HepG2 (cell line): ENCODE results near the gene LRRC73. TPM values are rescaled to one million over a fixed set of nuclear protein-coding genes. Genes with fewer than 3 reads are reported as not detected.

Experiments used
- CEBPG ChIP-seq: IDR thresholded peaks from 2 replicates; pipeline ENCODE4 v1.6.1; 2016
- EEA1 ChIP-seq: sonication (generic); formaldehyde crosslinking; IDR thresholded peaks from 2 replicates; pipeline ENCODE4 v1.5.1; 2020; ENCODE audit warnings: mild to moderate bottlenecking, missing genetic modification reagents, borderline replicate concordance
- FOXJ3 ChIP-seq: sonication (generic); formaldehyde crosslinking; IDR thresholded peaks from 2 replicates; pipeline ENCODE4 v1.4.0; 2020; ENCODE audit warnings: missing genetic modification reagents, mild to moderate bottlenecking, borderline replicate concordance
- JUNB ChIP-seq: sonication (generic); formaldehyde crosslinking; IDR thresholded peaks from 2 replicates; pipeline ENCODE4 v1.8.0; 2022; ENCODE audit warnings: missing genetic modification reagents, mild to moderate bottlenecking, borderline replicate concordance
- JUND ChIP-seq: sonication (generic); formaldehyde crosslinking; IDR thresholded peaks from 2 replicates; pipeline ENCODE4 v1.8.0; 2022; ENCODE audit warnings: mild to moderate bottlenecking, missing genetic modification reagents
- POLR2A ChIP-seq, 2 experiments: IDR thresholded peaks; 2 replicates each; pipeline ENCODE4 v1.6.1; 2011; ENCODE audit warnings: low read depth in 2 of 2, low read length in 2 of 2, mild to moderate bottlenecking in 1 of 2, moderate library complexity in 1 of 2; ENCODE audit not compliant: insufficient read depth in 1 of 2
- POLR2G ChIP-seq: fragments of 200-400 bp; formaldehyde crosslinking; IDR thresholded peaks from 2 replicates; pipeline ENCODE4 v1.6.1; 2018; ENCODE audit warnings: mild to moderate bottlenecking, low read depth, low read length, moderate library complexity
- SRSF1 ChIP-seq: fragments of 200-400 bp; formaldehyde crosslinking; optimal IDR thresholded peaks from 2 replicates; pipeline ENCODE3; 2017; ENCODE audit warnings: mild to moderate bottlenecking, low read depth, low read length, moderate library complexity
- SRY ChIP-seq: sonication (generic); formaldehyde crosslinking; IDR thresholded peaks from 2 replicates; pipeline ENCODE4 v1.8.0; 2022; ENCODE audit warnings: mild to moderate bottlenecking, missing genetic modification reagents
- STAT5B ChIP-seq: sonication (generic); formaldehyde crosslinking; IDR thresholded peaks from 2 replicates; pipeline ENCODE4 v1.4.0; 2020; ENCODE audit warnings: missing genetic modification reagents
- TARDBP ChIP-seq: sonication (generic); formaldehyde crosslinking; IDR thresholded peaks from 2 replicates; pipeline ENCODE4 v1.8.0; 2022; ENCODE audit warnings: mild to moderate bottlenecking, missing genetic modification reagents
- THYN1 ChIP-seq: sonication (generic); formaldehyde crosslinking; IDR thresholded peaks from 2 replicates; pipeline ENCODE4 v1.8.1; 2023; ENCODE audit warnings: low read depth, mild to moderate bottlenecking, moderate library complexity, missing genetic modification reagents, borderline replicate concordance
- XRCC5 ChIP-seq: fragments of 200-400 bp; formaldehyde crosslinking; optimal IDR thresholded peaks from 2 replicates; pipeline ENCODE3; 2017; ENCODE audit warnings: mild to moderate bottlenecking, low read length
- ZBTB3 ChIP-seq: sonication (generic); formaldehyde crosslinking; IDR thresholded peaks from 2 replicates; pipeline ENCODE4 v1.4.0; 2020; ENCODE audit warnings: low read depth, mild to moderate bottlenecking, moderate library complexity, missing genetic modification reagents, borderline replicate concordance
- ZMAT3 ChIP-seq: sonication (generic); formaldehyde crosslinking; conservative IDR thresholded peaks from 2 replicates; pipeline ENCODE4 v1.7.0; 2021; ENCODE audit warnings: missing genetic modification reagents
- polyA plus RNA-seq, 8 experiments: library from polyadenylated mRNA; depleted of rRNA in 3 of 8; stranded (reverse) in 7 of 8; unstranded in 1 of 8; fragments of >200 nt; fragmentation: Illumina TruSeq in 4 of 8; extraction: Trizol in 4 of 8; gene quantifications; 2 replicates each; pipeline versions ENCODE4 v1.2.1 to v1.2.3, GENCODE V29; 2011 to 2016; ENCODE audit warnings: low read depth in 4 of 8, missing spikeins in 1 of 8, mixed read lengths in 1 of 8; ENCODE audit not compliant: insufficient read depth in 1 of 8
- total RNA-seq, 5 experiments: library from RNA; depleted of rRNA; stranded (reverse); fragments of >200 nt; fragmentation: Illumina TruSeq; extraction: Trizol; gene quantifications; 2 replicates each; pipeline ENCODE4 v1.2.3, GENCODE V29; 2016; ENCODE audit warnings: low read depth in 1 of 5
- TF ChIP-seq, protein P1 (sequence below), 2 experiments: sonication (generic) in 1 of 2; formaldehyde crosslinking in 1 of 2; IDR thresholded peaks; 2 replicates each; pipeline versions ENCODE4 v1.4.0 to v1.6.1; 2018 to 2020; ENCODE audit warnings: missing genetic modification reagents in 2 of 2, borderline replicate concordance in 1 of 2, low read depth in 1 of 2, mild to moderate bottlenecking in 1 of 2, missing biosample characterization in 1 of 2
- TF ChIP-seq, protein P2 (sequence below): sonication (generic); formaldehyde crosslinking; IDR thresholded peaks from 2 replicates; pipeline ENCODE4 v1.4.0; 2020; ENCODE audit warnings: missing genetic modification reagents, mild to moderate bottlenecking, borderline replicate concordance
- TF ChIP-seq, protein P3 (sequence below): sonication (generic); formaldehyde crosslinking; IDR thresholded peaks from 2 replicates; pipeline ENCODE4 v1.5.1; 2020; ENCODE audit warnings: missing genetic modification reagents, mild to moderate bottlenecking, borderline replicate concordance
- TF ChIP-seq, protein P4 (sequence below): sonication (generic); formaldehyde crosslinking; IDR thresholded peaks from 2 replicates; pipeline ENCODE4 v1.4.0; 2020; ENCODE audit warnings: missing genetic modification reagents
- TF ChIP-seq, protein P5 (sequence below): sonication (generic); IDR thresholded peaks from 2 replicates; pipeline ENCODE4 v1.6.1; 2016; ENCODE audit warnings: low read depth, borderline replicate concordance

LRRC73 gene
- total and polyA plus RNA-seq, 2 of the 13 experiments (the other 11 are each of a cell fraction or from before 2014, with no cell fraction given) = 0.11 to 0.12 TPM

DNA sequence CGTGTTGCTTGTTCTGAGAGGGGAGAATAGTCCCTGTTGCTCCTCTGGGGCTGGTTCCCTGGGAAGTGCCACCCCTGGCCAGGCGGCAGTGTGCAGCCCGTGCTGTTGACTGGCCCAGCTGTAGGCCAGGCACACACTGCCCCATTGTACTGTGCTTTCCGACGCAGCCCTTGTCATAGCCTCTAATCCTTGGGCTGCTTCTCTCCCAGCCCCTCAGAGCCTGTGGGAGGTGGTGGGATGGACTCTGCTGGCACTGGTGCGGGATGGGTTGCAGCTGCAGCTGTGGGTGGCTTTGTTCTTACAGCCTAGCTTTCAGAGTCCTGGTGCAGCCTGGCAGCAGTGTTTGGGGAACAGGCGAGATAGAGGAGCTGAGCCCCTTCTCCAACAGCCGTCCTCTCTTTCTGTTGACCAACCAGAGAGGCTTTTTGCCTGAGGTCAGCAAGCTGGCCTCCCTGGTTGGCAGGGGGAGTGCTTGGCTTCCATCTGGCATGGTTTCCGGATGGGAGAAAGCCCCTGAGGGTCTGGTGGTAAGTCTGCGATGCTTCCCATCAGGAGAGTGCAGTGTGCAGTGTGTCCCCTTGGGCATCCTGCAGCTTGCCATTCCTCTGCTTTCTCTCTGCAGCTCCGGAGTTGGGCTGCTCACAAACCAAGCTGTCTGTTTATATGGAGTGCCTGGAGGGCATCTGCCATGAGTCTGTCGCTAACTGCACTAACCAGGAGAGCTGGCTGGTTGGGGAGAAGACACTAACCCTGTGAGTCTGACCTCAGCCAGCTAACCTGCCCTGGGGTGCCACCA is 20.7 kb downstream of the LRRC73 start (continued):
- TF ChIP-seq POLR2A (IDR thresholded peaks at IDR 0.05; ENCODE audit: insufficient read depth in 1 of 2, low read depth in 2 of 2, low read length in 2 of 2) (no peak), FOXJ3 (no peak), STAT5B (CRISPR knock-in tag) (no peak), EEA1 (CRISPR knock-in tag) (no peak), SRY (0 out of 2 replicates have a peak, but pooled peaks have one; percentile 67), CEBPG (CRISPR knock-in tag) (no peak), ZMAT3 (CRISPR knock-in tag) (0 out of 2 replicates have a peak, but pooled peaks have one; percentile 61), TARDBP (CRISPR knock-in tag) (no peak), JUNB (no peak), THYN1 (no peak), XRCC5 (peak; percentile 72), JUND (CRISPR knock-in tag) (no peak), POLR2G (peak; percentile 46; the same call in 1 of the 2 replicates), SRSF1 (peak; percentile 3), ZBTB3 (no peak)
- TF ChIP-seq, protein P1, sequence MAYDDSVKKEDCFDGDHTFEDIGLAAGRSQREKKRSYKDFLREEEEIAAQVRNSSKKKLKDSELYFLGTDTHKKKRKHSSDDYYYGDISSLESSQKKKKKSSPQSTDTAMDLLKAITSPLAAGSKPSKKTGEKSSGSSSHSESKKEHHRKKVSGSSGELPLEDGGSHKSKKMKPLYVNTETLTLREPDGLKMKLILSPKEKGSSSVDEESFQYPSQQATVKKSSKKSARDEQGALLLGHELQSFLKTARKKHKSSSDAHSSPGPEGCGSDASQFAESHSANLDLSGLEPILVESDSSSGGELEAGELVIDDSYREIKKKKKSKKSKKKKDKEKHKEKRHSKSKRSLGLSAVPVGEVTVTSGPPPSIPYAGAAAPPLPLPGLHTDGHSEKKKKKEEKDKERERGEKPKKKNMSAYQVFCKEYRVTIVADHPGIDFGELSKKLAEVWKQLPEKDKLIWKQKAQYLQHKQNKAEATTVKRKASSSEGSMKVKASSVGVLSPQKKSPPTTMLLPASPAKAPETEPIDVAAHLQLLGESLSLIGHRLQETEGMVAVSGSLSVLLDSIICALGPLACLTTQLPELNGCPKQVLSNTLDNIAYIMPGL (CRISPR knock-in tag; IDR thresholded peaks at IDR 0.05; ENCODE audit: borderline replicate concordance in 1 of 2, low read depth in 1 of 2) = peak; percentile 1 to 34; a peak in 1 of 4 replicates
- TF ChIP-seq, protein P2, sequence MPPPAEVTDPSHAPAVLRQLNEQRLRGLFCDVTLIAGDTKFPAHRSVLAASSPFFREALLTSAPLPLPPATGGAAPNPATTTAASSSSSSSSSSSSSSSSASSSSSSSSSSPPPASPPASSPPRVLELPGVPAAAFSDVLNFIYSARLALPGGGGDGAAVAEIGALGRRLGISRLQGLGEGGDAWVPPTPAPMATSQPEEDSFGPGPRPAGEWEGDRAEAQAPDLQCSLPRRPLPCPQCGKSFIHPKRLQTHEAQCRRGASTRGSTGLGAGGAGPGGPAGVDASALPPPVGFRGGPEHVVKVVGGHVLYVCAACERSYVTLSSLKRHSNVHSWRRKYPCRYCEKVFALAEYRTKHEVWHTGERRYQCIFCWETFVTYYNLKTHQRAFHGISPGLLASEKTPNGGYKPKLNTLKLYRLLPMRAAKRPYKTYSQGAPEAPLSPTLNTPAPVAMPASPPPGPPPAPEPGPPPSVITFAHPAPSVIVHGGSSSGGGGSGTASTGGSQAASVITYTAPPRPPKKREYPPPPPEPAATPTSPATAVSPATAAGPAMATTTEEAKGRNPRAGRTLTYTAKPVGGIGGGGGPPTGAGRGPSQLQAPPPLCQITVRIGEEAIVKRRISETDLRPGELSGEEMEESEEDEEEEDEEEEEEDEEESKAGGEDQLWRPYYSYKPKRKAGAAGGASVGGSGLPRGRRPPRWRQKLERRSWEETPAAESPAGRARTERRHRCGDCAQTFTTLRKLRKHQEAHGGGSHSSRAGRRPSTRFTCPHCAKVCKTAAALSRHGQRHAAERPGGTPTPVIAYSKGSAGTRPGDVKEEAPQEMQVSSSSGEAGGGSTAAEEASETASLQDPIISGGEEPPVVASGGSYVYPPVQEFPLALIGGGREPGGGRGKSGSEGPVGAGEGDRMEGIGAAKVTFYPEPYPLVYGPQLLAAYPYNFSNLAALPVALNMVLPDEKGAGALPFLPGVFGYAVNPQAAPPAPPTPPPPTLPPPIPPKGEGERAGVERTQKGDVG = no peak
- TF ChIP-seq, protein P3, sequence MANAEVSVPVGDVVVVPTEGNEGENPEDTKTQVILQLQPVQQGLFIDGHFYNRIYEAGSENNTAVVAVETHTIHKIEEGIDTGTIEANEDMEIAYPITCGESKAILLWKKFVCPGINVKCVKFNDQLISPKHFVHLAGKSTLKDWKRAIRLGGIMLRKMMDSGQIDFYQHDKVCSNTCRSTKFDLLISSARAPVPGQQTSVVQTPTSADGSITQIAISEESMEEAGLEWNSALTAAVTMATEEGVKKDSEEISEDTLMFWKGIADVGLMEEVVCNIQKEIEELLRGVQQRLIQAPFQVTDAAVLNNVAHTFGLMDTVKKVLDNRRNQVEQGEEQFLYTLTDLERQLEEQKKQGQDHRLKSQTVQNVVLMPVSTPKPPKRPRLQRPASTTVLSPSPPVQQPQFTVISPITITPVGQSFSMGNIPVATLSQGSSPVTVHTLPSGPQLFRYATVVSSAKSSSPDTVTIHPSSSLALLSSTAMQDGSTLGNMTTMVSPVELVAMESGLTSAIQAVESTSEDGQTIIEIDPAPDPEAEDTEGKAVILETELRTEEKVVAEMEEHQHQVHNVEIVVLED (CRISPR knock-in tag) = no peak
- TF ChIP-seq, protein P4, sequence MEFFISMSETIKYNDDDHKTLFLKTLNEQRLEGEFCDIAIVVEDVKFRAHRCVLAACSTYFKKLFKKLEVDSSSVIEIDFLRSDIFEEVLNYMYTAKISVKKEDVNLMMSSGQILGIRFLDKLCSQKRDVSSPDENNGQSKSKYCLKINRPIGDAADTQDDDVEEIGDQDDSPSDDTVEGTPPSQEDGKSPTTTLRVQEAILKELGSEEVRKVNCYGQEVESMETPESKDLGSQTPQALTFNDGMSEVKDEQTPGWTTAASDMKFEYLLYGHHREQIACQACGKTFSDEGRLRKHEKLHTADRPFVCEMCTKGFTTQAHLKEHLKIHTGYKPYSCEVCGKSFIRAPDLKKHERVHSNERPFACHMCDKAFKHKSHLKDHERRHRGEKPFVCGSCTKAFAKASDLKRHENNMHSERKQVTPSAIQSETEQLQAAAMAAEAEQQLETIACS = no peak
- TF ChIP-seq, protein P5, sequence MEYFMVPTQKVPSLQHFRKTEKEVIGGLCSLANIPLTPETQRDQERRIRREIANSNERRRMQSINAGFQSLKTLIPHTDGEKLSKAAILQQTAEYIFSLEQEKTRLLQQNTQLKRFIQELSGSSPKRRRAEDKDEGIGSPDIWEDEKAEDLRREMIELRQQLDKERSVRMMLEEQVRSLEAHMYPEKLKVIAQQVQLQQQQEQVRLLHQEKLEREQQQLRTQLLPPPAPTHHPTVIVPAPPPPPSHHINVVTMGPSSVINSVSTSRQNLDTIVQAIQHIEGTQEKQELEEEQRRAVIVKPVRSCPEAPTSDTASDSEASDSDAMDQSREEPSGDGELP = peak; percentile 81
